CD4-positive, alpha-beta T cell treated with Interleukin-6 for 4 hours (primary cell): ENCODE measurements around the gene RPS6KA2.

Source experiments
- DNase-seq: peaks from one replicate; pipeline ENCODE4 v3.0.0-alpha.2; 2020; ENCODE audit warnings: mixed read lengths

Gene RPS6KA2

DNA sequence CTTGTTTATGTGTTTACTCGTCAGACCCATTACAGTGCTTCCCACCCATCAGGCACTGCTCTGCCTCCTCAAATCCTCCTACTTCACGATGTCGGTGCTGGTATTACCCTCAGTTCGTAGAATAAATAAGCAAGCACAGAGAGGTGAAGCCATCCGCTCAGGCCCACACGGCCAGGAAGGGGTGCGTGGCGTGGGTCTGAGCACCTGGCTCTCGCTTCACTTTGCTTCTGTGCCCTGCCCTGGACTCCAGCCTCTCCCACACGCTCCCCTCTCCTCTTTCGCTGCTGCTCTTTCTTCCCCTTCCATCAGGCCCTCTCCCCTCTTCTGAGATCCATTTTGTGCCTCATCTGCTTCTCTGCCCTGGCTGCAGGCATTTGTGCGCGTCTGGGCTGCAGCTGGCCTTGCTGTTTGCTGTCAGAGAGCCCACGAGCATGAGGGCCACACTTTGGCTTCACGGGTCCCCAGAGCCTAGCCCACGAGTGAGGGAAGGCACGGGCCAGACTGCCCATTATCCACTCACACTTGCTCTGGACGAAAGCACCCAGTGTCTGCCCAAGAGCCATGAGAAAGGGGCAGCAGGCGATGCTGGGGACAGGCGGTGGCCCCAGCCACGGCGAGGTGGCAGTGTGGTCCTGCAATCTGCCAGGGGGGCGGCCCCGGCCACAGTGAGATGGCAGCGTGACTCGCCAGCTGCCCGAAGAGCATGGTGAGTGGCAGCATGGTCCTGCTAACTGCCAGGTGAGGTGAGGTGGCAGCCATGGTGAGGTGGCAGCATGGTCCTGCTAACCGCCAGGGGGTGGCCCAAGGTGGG lies 148.1 kb downstream of the RPS6KA2 start:
- no peak for DNase-seq

GRCh38 chr6:166477647-166478365 lies 149.2 kb downstream of the RPS6KA2 start:
- no peak for DNase-seq

- DNase-seq, result no peak
These were observed 150.3 kb downstream of the RPS6KA2 start for GRCh38 chr6:166476634-166477215.

DNA sequence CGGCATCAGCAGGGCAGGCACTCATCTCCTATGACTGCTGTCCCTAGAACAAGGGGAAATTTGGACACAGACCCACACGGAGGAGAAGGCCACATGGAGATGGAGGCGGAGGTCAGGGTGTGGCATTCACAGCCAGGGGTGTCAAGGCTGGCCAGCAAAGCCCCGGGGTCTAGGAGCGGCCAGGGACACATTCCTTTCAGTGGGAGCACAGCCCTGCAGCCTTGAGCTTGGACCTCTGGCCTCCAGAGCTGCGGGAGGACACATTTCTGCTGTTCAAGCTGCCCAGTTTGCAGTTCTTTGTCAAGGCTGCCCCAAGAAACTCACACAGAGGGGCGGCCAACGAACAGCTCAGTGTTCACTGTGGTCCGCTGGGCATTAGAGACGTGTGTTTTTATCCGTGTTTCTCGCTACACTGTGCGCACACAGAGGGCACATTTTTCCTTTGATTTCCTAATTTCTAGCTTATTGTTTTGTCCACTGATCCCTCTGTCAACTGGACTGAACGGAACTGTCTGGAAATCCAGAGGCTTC lies 150.9 kb downstream of the RPS6KA2 start:
- DNase-seq, result no peak

DNA sequence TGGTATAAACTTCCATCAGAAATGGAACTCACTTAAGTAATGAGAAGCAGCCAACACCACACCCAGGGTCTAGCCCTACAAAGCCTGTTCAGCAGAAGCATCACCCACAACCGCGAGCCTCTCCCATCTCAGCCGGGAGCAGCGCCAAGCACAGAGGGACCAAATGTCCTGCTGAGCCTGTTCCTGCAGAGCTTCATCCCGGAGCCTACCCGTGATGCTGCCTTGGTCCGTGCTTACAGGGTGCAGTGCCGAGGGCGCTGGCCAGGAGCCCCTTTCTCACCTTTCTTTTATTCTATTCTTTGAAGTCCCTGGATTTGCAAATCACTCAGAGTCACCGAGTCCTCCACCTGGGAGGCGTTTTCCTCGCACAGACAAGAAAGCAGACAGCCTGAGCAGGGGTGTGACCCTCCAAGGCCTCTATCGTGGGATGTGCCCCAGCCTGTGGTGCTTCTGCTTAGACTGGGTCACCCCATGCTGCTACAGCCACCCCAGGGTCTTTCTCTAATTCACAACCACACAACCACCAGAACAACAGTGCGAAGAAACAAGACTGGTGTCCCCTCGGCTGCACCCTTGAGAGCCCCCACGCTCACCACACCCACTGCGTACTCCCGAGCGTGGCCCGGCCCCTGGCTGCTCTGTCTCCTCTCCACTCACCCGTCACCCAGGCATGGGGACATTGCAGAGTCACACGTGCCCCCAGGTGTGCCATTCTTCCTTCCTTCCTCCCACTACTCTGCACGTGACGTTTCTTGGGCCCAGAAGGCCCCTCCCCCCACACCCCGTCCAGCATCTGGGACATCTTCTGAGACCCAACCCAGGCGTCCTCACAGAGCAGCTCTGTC lies 152.1 kb downstream of the RPS6KA2 start:
- DNase-seq, result no peak

DNA sequence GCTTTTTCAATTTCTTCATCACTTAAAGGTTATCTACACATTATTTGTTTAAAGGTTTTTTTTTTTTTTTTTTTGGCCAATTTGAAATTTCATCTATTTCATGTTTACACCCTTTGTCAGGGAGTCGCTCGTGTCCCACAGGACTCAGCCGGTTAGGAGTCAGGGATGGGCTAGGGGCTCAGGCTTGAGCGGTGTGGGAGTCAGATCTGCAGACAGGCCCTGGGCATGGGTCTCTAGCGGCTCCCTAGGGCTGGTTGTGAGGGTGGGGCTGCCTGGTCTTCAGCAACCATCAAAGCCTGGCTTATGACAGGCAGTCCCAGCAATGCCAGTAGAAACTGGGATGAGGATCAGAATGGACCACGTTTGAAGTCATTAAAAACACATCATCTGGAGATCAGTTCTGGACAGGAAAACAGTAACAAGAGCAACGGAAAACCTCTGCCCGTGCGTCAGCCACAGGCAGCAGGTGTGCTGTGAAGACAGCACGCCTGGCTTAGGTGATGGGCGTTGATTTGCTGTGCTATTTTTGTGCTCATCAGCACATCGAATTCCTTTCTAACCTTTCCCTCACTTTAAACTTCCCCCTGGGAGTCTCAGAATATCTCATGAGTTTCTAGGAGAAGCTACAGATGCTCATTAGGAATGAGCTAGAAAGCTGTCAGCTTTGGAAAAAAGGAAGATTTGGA lies 153.0 kb downstream of the RPS6KA2 start:
- DNase-seq, result no peak

DNA sequence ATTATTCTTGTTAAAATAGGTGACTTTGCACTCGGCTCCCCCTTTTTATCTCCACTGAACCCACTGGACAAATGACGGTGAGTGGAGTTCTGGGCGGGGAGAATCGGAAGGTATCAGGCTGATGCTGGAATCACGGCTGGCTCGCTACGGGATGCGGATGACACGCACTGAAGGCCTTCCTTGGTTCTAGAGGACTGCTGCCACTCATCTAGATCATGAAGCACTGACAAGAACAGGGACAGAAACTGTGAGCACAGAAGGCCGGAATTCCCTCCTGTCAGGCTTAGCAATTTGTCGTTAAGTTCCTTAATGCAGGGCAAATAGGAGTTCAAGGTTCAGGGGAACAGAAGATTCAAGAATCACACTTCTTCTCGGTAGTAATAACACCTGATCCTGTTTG lies 154.4 kb downstream of the RPS6KA2 start:
- no peak for DNase-seq

GRCh38 chr6:166471797-166472260 lies 155.2 kb downstream of the RPS6KA2 start:
- no peak for DNase-seq

- no peak for DNase-seq
These were observed 156.1 kb downstream of the RPS6KA2 start for GRCh38 chr6:166470863-166471410.

- DNase-seq, result no peak
These were observed 156.8 kb downstream of the RPS6KA2 start for GRCh38 chr6:166470029-166470862.

GRCh38 chr6:166469426-166469961 lies 157.6 kb downstream of the RPS6KA2 start:
- DNase-seq, result no peak

GRCh38 chr6:166467436-166468000 lies 159.5 kb downstream of the RPS6KA2 start:
- DNase-seq, result no peak

- no peak for DNase-seq
These were observed 160.6 kb downstream of the RPS6KA2 start for GRCh38 chr6:166466178-166467122.

DNA sequence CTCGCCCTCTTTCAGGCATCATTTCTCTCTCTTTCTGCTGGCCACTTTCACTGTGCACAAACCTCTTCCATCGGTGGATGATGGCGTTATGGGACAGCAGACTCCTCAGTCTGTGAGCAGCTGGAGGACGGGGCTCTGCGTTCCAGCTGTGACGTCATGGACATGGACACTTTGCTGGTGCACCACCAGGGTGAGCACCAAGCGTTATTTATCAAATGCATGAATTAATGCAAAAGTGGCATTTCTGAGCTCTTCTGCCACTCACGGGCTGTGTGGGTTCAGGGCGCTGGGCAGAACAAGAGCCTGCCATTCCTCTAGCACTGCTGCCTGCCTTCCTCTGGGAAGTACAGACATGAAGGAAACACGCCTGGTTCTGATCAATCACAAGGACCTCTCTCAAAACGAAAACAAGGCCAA lies 161.4 kb downstream of the RPS6KA2 start:
- DNase-seq, result no peak

DNA sequence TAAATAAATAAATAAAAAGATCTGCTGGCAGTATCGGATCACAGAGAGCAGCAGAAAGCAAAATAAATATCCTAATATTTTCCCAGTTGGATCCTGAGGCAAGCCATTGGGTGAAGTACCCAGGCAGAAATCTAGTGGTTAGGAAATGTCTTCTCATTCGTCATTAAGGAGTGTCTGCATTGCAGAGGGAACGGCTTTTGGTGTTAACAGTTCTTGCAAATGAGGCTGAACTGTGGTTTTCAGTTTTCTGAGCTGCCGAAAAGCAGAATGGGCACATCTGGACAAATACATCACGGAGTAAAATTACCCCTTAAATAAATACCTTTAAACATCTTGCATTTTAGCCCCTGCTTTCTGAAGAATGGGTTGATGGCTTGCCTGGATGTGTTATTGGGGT lies 162.1 kb downstream of the RPS6KA2 start:
- no peak for DNase-seq

GRCh38 chr6:166464068-166465002 lies 162.7 kb downstream of the RPS6KA2 start:
- DNase-seq, result no peak

- DNase-seq, result no peak
These were observed 163.5 kb downstream of the RPS6KA2 start for GRCh38 chr6:166463359-166464067.
